SK-N-SH (cell line): Measurements from ENCODE around the gene IL10RB.
A peak's percentile ranks its signal among the peaks of the same experiment; 100 is the strongest.

ENCODE experiments used
- CHD2 ChIP-seq: fragments of 150-350 bp; IDR thresholded peaks from 2 replicates; pipeline ENCODE4 v1.6.1; 2018; ENCODE audit warnings: low read length; ENCODE audit not compliant: partially characterized antibody
- GATA2 ChIP-seq: sonication (generic); formaldehyde crosslinking; IDR thresholded peaks from 2 replicates; pipeline ENCODE4 v1.5.0; 2020; ENCODE audit warnings: mild to moderate bottlenecking, missing genetic modification reagents
- JUND ChIP-seq: IDR thresholded peaks from 2 replicates; pipeline ENCODE4 v1.4.0; 2012
- POLR2AphosphoS5 ChIP-seq: IDR thresholded peaks from 2 replicates; pipeline ENCODE4 v1.6.1; 2012; ENCODE audit warnings: low read depth, low read length
- RAD21 ChIP-seq: IDR thresholded peaks from 2 replicates; pipeline ENCODE4 v1.6.1; 2012; ENCODE audit warnings: mild to moderate bottlenecking, low read length
- RFX5 ChIP-seq: IDR thresholded peaks from 2 replicates; pipeline ENCODE4 v1.6.1; 2012; ENCODE audit warnings: mild to moderate bottlenecking, improper control_type of control experiment, low read length
- SMC3 ChIP-seq: IDR thresholded peaks from 2 replicates; pipeline ENCODE4 v1.6.1; 2012; ENCODE audit warnings: low read depth, low read length, improper control_type of control experiment
- TAF1 ChIP-seq: IDR thresholded peaks from 2 replicates; pipeline ENCODE4 v1.6.1; 2012; ENCODE audit warnings: low read depth, mild to moderate bottlenecking, low read length, moderate library complexity, borderline replicate concordance
- TF ChIP-seq, protein P1 (sequence below): fragments of 150-350 bp; IDR thresholded peaks from 2 replicates; pipeline ENCODE4 v1.6.1; 2017; ENCODE audit warnings: antibody characterized with exemption, low read length, low read depth, borderline replicate concordance
- TF ChIP-seq, protein P2 (sequence below): fragments of 200-600 bp; sonication (generic); IDR thresholded peaks from 2 replicates; pipeline ENCODE4 v1.6.1; 2017; ENCODE audit warnings: antibody characterized with exemption, mild to moderate bottlenecking, moderate library complexity
- TF ChIP-seq, protein P3 (sequence below): IDR thresholded peaks from 2 replicates; pipeline ENCODE4 v1.4.0; 2012; ENCODE audit warnings: low read depth
- TF ChIP-seq, protein P4 (sequence below): IDR thresholded peaks from 2 replicates; pipeline ENCODE4 v1.6.1; 2012; ENCODE audit warnings: mild to moderate bottlenecking, low read depth, low read length, moderate library complexity

DNA sequence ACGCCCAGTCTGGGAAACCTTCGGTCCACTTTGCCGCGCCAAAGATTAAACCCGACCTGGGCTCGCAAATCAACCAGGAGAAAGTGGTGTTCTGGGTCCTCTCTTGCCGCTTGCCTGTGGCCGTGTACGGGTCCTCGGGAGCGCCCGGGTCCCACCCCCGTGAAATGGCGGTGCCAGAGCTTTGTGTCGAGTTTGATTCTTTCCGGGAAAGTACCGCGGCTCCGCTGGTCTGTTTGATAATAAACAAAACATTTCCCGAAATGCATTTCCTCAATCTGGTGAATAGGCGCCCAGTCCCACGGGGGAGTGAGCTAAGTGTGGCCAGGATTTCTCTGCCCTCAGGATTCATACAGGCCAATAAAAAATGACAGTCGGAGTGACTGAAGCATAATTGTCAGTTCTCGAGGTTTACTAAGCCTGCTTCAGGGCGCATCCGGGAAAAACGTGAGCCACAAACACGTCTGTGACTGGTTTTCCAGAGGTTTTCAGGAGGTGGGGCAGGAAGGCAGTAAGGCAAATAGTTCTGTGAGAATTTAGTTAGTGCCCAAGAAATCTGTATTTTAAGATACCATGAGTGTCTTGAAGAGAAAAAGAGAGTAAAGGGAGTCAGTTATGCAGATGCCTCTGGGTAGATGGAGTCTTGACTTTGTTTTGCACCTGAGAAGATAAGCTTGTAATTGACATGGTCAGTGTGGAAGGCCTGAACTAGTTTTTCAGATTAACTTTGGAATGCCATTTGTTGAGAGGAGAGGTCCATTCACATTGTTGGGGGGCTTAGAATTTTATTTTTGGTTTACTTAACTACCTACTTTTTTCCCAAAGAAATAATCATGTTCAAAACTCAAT, 59.3 kb downstream of the IL10RB start:
- TF ChIP-seq, protein P1, sequence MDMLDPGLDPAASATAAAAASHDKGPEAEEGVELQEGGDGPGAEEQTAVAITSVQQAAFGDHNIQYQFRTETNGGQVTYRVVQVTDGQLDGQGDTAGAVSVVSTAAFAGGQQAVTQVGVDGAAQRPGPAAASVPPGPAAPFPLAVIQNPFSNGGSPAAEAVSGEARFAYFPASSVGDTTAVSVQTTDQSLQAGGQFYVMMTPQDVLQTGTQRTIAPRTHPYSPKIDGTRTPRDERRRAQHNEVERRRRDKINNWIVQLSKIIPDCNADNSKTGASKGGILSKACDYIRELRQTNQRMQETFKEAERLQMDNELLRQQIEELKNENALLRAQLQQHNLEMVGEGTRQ: no peak
- TF ChIP-seq CHD2: no peak
- no peak for TF ChIP-seq JUND
- TF ChIP-seq, protein P2, sequence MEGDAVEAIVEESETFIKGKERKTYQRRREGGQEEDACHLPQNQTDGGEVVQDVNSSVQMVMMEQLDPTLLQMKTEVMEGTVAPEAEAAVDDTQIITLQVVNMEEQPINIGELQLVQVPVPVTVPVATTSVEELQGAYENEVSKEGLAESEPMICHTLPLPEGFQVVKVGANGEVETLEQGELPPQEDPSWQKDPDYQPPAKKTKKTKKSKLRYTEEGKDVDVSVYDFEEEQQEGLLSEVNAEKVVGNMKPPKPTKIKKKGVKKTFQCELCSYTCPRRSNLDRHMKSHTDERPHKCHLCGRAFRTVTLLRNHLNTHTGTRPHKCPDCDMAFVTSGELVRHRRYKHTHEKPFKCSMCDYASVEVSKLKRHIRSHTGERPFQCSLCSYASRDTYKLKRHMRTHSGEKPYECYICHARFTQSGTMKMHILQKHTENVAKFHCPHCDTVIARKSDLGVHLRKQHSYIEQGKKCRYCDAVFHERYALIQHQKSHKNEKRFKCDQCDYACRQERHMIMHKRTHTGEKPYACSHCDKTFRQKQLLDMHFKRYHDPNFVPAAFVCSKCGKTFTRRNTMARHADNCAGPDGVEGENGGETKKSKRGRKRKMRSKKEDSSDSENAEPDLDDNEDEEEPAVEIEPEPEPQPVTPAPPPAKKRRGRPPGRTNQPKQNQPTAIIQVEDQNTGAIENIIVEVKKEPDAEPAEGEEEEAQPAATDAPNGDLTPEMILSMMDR: 0 out of 2 replicates have a peak, but pooled peaks have one; percentile 2
- TF ChIP-seq SMC3: no peak
- no peak for TF ChIP-seq GATA2 (CRISPR knock-in tag)
- no peak for TF ChIP-seq RAD21
- no peak; the same call in 1 of the 2 replicates for TF ChIP-seq TAF1
- no peak for TF ChIP-seq POLR2AphosphoS5
- no peak for TF ChIP-seq RFX5
- TF ChIP-seq, protein P3, sequence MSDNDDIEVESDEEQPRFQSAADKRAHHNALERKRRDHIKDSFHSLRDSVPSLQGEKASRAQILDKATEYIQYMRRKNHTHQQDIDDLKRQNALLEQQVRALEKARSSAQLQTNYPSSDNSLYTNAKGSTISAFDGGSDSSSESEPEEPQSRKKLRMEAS: peak; percentile 38; the same call in 1 of the 2 replicates
- TF ChIP-seq, protein P4, sequence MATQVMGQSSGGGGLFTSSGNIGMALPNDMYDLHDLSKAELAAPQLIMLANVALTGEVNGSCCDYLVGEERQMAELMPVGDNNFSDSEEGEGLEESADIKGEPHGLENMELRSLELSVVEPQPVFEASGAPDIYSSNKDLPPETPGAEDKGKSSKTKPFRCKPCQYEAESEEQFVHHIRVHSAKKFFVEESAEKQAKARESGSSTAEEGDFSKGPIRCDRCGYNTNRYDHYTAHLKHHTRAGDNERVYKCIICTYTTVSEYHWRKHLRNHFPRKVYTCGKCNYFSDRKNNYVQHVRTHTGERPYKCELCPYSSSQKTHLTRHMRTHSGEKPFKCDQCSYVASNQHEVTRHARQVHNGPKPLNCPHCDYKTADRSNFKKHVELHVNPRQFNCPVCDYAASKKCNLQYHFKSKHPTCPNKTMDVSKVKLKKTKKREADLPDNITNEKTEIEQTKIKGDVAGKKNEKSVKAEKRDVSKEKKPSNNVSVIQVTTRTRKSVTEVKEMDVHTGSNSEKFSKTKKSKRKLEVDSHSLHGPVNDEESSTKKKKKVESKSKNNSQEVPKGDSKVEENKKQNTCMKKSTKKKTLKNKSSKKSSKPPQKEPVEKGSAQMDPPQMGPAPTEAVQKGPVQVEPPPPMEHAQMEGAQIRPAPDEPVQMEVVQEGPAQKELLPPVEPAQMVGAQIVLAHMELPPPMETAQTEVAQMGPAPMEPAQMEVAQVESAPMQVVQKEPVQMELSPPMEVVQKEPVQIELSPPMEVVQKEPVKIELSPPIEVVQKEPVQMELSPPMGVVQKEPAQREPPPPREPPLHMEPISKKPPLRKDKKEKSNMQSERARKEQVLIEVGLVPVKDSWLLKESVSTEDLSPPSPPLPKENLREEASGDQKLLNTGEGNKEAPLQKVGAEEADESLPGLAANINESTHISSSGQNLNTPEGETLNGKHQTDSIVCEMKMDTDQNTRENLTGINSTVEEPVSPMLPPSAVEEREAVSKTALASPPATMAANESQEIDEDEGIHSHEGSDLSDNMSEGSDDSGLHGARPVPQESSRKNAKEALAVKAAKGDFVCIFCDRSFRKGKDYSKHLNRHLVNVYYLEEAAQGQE: no peak
